ENCODE results near the gene TMEM181.
A peak's percentile ranks its signal among the peaks of the same experiment; 100 is the strongest.

The TMEM181 gene

DNA sequence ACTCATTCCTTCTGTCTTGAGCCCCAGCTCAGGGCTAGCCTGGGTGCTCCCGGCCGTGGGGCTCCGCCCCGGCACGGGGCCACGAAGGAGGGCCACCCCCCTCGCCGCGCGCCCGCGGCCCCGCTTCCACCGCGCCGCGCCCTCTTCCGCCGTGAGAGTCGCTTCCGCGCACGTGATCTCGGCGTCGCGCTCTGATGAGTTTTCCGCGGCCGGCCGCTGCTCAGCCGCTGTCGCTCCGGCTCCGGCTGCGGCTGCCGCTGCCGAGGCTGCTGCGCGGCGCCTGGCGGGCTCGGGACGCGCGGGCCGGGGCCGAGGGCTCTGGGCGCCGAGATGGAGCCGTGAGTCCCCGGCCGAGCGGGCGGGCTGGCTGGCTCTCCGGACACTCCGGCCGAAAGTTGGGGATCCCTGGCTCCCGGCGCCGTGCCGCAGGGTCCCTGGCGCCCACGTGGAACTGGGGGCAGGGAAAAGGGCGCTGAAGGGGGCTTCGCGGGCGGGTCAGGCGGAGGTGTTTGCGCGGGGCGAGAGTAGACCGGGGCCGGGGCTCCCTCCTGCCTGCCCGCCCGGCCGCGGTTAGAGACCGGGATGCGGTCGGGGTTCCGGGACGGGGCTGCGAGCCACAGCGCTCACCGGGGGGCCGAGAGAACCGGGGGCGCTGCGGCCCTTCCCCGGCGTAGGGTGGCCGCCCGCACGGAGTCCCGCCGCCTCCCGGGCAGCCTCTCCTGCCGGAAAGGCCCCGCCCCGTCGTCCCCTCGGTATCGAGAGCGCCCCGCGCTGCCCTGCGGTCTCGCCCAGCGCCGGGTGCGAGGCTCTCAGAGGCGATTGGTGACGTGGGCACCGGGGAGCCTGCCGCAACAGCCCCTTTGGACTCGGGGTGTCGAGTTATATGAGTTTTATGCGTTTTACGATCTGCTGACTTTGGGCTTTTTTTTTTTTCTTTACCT lies at the start of gene TMEM181:
TMEM181 (plus strand) TSS at position 197 of the 941 bp plus-strand sequence; CDS start at position 331, 134 bp downstream.
- peak; percentile 72 for DNase-seq
- Histone ChIP-seq H3K9ac (ENCODE audit: low read length) (peak within 1 kb of the TSS; percentile 78), H3K9me3 (replicated peaks; ENCODE audit: insufficient read depth, low read length) (no peaks in the 10 kb centered on the region), H3K9me2 (replicated peaks; ENCODE audit: insufficient read depth, low read length) (no peaks in the 10 kb centered on the region), H3K4me3 (ENCODE audit: low read length) (peak within 1 kb of the TSS; percentile 64), H3K4me2 (ENCODE audit: low read depth, low read length) (peak within 1 kb of the TSS; percentile 68), H3F3A (ENCODE audit: insufficient read depth, low read length) (no peaks in the 10 kb centered on the region), H3K79me2 (ENCODE audit: low read length) (peaks cover 7% of the 10 kb centered on the region), H3K27ac (ENCODE audit: low read length) (peak within 1 kb of the TSS; percentile 49; the same call in 1 of the 2 replicates), H3K4me1 (ENCODE audit: low read length) (no peaks in the 10 kb centered on the region), H2AFZ (ENCODE audit: low read length) (peak within 1 kb of the TSS; percentile 87), H3K36me3 (replicated peaks; ENCODE audit: insufficient read depth, low read length) (no peaks in the 10 kb centered on the region), H3K27me3 (replicated peaks; ENCODE audit: insufficient read depth, low read length) (peaks cover 12% of the 10 kb centered on the region), H4K20me1 (ENCODE audit: insufficient read depth, low read length) (no peaks in the 10 kb centered on the region)
- TF ChIP-seq EZH2phosphoT487 (IDR thresholded peaks at IDR 0.05; ENCODE audit: low read length), result no peak
- no peak for TF ChIP-seq EZH2 (optimal IDR thresholded peaks at IDR 0.05; ENCODE audit: low read depth, low read length)
- TF ChIP-seq CTCF (IDR thresholded peaks at IDR 0.05; ENCODE audit: low read length), result no peak

DNA sequence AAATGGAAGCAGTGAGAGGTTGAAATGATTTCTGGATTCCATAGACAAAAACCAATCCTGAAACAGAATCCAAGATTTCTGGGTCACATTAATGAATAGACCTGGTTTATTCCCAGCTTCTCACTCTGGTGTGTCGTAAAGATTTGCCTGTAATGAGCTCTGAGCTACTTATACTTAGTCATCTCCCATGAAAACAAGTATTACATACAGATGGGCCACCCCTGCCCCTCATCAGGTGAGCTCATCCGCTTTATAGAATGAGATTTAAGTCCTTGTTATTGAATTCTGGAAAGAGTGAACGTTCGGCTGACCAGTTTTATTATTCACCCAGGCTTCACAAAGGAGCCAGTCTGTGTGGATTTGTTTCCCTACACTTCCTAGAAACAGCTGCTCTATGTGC lies 47.1 kb upstream of the TMEM181 start:
- Histone ChIP-seq H3K9ac (ENCODE audit: low read length) (no peak overlapping the region), H3K9me3 (replicated peaks; ENCODE audit: insufficient read depth, low read length) (no peaks in the 10 kb centered on the region), H3K27ac (ENCODE audit: low read length) (no peak overlapping the region), H3K27me3 (replicated peaks; ENCODE audit: insufficient read depth, low read length) (no peaks in the 10 kb centered on the region), H3K4me2 (ENCODE audit: low read depth, low read length) (no peak overlapping the region), H3K4me1 (ENCODE audit: low read length) (no peaks in the 10 kb centered on the region), H4K20me1 (ENCODE audit: insufficient read depth, low read length) (no peaks in the 10 kb centered on the region), H3K36me3 (replicated peaks; ENCODE audit: insufficient read depth, low read length) (no peaks in the 10 kb centered on the region), H2AFZ (ENCODE audit: low read length) (no peak overlapping the region), H3K79me2 (ENCODE audit: low read length) (no peaks in the 10 kb centered on the region), H3K4me3 (ENCODE audit: low read length) (no peak overlapping the region), H3F3A (ENCODE audit: insufficient read depth, low read length) (no peaks in the 10 kb centered on the region), H3K9me2 (replicated peaks; ENCODE audit: insufficient read depth, low read length) (no peaks in the 10 kb centered on the region)
- TF ChIP-seq CTCF (IDR thresholded peaks at IDR 0.05; ENCODE audit: low read length) (no peak), EZH2phosphoT487 (IDR thresholded peaks at IDR 0.05; ENCODE audit: low read length) (no peak), EZH2 (optimal IDR thresholded peaks at IDR 0.05; ENCODE audit: low read depth, low read length) (no peak)
- no peak for DNase-seq

DNA sequence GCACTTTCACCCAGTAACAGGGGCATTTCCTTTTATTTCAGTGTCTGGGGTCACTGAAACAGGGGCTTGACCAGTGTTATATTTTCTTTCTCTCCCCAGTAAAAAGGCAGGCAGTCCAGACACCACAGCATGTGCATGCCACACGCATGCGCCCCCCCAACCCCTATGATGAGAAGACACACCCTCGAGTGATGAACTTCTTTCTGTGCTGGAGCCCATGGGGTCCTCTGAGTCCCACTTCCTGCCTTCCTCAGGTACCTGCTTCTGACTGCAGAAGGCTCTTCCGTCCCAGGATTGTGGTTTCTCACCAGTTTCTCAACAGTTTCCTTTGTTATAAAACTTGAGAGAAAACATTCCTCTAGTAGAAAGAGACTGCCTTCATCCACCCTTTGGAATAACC lies 45.7 kb upstream of the TMEM181 start:
- Histone ChIP-seq H3K36me3 (replicated peaks; ENCODE audit: insufficient read depth, low read length) (no peaks in the 10 kb centered on the region), H3K27ac (ENCODE audit: low read length) (no peak overlapping the region), H3K9ac (ENCODE audit: low read length) (no peak overlapping the region), H4K20me1 (ENCODE audit: insufficient read depth, low read length) (no peaks in the 10 kb centered on the region), H3F3A (ENCODE audit: insufficient read depth, low read length) (no peaks in the 10 kb centered on the region), H3K27me3 (replicated peaks; ENCODE audit: insufficient read depth, low read length) (no peaks in the 10 kb centered on the region), H3K9me2 (replicated peaks; ENCODE audit: insufficient read depth, low read length) (no peaks in the 10 kb centered on the region), H3K4me2 (ENCODE audit: low read depth, low read length) (no peak overlapping the region), H3K4me3 (ENCODE audit: low read length) (no peak overlapping the region), H3K79me2 (ENCODE audit: low read length) (no peaks in the 10 kb centered on the region), H3K9me3 (replicated peaks; ENCODE audit: insufficient read depth, low read length) (no peaks in the 10 kb centered on the region), H2AFZ (ENCODE audit: low read length) (no peak overlapping the region), H3K4me1 (ENCODE audit: low read length) (no peaks in the 10 kb centered on the region)
- no peak for TF ChIP-seq CTCF (IDR thresholded peaks at IDR 0.05; ENCODE audit: low read length)
- TF ChIP-seq EZH2 (optimal IDR thresholded peaks at IDR 0.05; ENCODE audit: low read depth, low read length), result no peak
- no peak for TF ChIP-seq EZH2phosphoT487 (IDR thresholded peaks at IDR 0.05; ENCODE audit: low read length)
- DNase-seq, result no peak

Measured in MM.1S (cell line).